OCI-LY3 (cell line): Measurements from ENCODE around the gene CHADL.

Experiments used
- CTCF ChIP-seq: fragments of 200-600, 300-600 bp; sonication (generic); IDR thresholded peaks from 2 replicates; pipeline ENCODE4 v1.5.1; 2014; ENCODE audit warnings: antibody characterized with exemption, low read length, low read depth
- EZH2phosphoT487 ChIP-seq: fragments of 200-600 bp; shearing (Covaris generic); IDR thresholded peaks from 2 replicates; pipeline ENCODE4 v1.6.1; 2018; ENCODE audit warnings: antibody characterized with exemption, mixed run types, low read depth

- no peak for TF ChIP-seq CTCF
- TF ChIP-seq EZH2phosphoT487, result no peak
Measured at GRCh38 chr22:41239443-41240128, 1.1 kb downstream of the CHADL start.
